Dermis microvascular lymphatic vessel endothelial cell (primary cell): ENCODE measurements around the gene RNF8. TPM values are rescaled to one million over a fixed set of nuclear protein-coding genes. Genes with fewer than 3 reads are reported as not detected.

ENCODE experiments used
- DNase-seq, 2 donors: peaks; one replicate each; pipeline versions ENCODE4 v3.0.0 to v3.0.0-alpha.2; 2010; ENCODE audit warnings: low read depth in 2 of 2
- total RNA-seq: library from RNA; depleted of rRNA; stranded (reverse); fragments of >200 nt; gene quantifications from 2 replicates; pipeline ENCODE4 v1.2.1, GENCODE V29; 2014

The RNF8 gene
- total RNA-seq, 1 donor from 2014 or later = 22.6 TPM

DNA sequence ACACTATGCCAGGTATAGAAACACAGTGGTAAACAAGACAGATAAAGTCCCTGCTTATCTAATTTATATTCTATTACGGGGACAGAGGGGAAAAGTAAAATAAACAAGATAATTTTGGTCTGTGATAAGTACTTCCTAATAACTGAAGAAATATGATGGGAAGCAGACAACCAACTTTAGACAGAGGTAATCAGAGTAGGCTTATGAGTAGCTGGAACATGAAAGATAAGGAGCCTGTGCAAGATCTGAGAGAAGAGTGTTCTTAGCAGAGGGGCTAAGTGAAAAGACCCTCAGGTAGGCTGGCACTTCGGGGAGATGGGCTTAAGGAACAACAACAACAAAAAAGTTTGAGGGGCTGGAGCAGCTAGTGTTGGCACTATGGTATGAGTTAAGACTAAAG lies 4.1 kb downstream of the RNF8 start:
- no peak for DNase-seq

DNA sequence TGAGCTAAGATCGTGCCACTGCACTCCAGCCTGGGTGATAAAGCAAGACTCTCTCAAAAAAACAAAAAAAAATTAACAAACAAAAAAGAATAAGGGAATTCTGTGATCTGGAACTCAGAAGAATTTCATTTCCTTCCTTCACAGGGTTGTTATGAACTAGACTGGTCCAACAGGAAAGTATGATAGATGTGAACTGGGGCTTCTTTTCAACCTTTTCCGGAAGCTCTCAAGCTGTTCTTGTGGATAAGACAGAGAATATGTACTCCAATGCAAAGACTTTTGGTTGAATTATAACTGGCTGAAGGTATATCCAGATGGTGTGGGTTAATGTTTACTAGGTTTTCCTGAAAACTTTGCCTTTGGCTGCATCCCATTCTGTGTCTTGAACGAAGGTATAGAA lies 5.3 kb downstream of the RNF8 start:
- DNase-seq = peak in 1 of 2 donors; percentile 76

DNA sequence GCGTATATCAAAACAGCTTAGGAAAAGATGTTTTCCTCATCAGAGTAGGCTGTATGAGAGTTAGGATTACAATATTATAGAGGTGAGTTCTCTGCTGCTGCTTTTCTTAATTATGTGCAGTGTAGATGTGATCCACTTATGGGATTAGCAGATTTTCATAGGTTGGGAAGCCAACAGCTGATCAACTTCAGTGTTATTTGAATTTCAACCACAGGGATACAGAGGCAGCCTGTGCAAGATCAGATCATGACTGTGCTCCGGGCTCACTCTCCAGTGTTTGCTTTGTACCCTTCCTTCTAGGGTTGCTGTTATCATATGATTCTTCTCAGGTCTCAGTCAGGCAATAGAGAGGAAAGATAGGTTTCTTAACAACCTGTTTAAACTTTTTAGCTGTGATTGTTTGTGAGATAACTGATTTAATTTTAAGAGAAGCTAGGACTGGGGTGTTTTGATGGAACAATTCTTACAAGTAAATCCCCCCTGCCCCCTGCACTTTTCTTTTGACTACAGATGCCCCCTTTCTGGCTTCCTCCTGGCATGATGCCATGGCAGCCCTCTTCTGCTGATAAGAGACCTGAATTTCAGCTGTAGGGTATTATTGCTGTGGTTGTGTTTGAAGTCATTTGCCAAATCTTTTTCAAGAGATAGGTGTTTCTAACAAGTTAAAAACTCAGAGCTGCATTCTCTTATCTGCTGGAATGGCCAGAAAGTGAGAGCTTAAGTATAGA lies 8.5 kb downstream of the RNF8 start:
- no peak for DNase-seq

DNA sequence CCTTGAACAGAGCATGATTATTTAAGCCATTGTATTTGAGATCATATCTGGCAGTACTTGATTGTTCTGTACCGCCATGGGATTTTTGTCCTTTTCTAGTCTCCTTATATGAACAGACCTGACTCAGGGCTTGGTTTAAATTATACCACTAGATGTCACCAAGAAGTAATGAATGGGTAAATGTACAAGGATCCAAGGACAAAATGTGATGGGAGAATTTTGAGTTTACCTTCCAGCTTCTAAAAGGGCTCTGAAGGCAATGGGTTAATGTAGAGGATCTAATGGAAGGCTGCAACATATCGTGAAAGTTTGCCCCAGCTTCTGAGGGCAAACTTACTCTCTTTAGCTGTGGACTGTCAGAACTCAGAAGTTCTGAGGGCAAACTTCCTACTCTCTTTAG lies 12.0 kb downstream of the RNF8 start:
- peak; percentile 14 to 54 for DNase-seq

DNA sequence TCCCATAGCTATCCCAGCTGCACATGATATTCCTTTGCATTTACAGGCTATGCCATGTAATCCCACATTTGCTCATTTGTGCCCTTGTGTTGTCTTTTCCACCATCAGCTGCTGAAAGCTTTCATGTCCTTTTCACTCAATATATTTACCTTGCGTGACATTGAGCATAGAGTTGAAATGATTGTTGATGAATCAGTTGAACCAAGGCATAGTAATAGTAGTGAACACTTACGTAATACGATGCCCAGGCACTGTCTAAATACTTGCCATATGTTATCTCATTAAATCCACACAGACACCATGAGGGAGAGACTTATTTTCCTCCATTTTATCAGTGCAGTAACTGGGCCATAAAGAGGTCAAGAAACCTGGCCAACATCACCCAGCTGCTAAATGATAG lies 13.1 kb downstream of the RNF8 start:
- DNase-seq = no peak

DNA sequence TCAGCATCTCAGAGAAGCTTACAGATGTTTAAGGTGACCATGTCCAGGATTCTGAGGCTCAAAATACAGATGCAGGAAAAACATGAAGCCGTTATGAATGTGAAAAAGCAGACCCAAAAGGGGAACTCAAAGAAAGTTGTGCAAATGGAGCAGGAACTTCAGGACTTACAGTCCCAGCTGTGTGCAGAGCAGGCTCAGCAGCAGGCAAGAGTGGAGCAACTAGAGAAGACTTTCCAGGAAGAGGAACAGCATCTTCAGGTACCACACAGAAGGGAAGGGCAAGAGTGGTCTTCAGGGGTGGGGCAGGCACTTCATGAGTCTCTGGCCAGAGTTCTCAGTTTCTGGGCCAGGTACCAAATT lies 15.2 kb downstream of the RNF8 start:
- DNase-seq = no peak

DNA sequence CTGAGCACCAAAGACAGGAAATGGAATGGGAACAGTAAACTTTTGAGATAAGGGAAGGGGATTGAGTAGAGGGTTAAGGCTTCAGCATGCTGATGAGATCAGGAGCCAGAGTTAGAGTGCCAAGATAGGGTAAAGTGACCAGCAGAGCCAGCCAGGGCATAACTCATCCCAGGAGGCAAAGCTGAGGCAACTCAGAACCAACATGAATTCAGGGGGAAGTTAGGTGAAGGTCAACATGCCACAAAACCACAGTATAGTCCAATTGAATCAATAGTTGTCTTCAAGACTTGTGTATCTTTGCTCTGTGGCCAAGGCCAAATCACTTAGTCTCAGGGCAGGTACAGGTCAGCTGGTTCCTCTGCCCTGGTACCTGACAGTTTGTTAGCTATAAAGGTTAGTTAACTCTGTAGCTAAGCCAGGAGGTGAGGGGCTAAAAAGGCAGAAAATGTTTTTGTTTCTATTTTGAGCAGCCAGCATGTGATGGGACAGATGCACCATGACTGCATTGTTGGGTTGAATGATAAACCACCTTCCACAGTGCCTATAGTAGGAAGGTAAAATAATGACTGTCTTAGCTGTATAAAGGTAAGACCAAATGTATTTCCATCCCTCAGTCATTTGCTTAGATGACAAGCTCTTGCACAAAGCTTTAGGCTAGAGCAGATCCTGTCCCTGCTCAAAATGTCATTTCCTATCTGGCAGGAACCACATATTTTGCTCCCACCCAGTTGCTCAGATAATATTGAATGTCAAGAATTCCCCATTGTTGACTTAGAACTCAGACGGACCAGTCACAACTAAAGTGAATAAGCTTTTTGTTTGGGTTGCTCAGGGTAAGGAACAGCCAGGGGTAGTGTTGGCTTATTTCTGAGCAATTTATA lies 15.8 kb downstream of the RNF8 start:
- peak; percentile 59 to 70 for DNase-seq

DNA sequence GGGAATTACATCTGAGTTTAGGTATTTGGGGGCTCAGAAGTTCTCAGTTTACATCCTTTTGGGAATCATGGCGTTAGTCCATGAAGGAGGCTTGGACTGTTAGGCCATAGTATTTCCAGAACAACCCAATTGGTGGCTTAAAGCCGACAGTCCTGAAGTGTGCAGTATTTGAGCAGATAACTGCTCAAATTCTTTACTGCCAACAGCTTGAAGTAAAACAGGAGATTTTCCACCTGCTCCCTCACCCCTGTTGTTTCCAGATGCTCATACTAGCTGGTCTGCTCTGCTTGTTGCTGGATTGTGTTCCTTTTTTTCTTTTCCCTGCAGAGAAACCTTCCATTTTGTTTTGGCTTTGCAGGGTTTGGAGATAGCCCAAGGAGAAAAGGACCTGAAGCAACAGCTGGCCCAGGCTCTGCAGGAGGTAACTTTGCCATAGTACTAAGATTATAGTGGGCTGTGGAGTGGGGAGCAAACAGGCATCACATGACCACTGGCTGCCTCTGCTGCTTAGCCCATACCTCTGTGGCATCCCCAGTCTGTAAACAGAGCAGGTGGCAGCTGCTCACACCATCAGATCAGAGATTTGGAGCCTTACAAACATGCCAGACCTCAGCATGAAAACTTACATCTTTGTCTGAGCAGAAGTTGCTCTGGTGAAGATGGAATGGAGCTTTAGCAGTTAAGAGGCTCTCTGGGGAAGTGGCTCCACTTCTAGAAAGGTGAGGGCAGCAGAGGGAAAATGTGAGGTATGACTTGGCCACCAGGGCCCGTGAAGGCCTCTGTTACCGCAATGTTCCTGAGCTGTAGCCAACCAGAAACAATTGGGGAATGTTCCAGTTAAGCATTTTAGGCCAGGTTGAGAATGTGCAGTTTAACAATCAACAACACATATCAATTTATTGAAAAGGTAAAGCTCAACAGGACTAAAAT lies 17.6 kb downstream of the RNF8 start:
- DNase-seq = no peak

DNA sequence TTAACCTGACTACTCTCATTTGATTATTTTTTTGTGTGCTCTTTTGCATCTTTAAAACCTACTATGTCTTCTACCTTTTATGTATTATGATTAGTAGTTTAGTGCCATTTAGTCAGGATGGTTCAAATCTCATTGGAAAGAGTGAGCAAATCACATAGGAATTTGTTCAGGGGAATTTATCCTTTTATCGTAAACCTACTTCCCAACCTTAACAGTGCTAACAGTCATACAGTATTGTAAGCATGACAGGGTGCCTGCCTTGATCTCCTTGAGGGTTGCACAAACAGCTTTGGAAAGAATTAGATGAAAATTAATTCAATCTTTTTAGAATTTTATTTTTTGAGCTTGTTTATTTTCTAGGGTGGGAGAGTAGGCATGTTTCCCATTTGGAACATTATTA lies 18.3 kb downstream of the RNF8 start:
- DNase-seq = no peak

DNA sequence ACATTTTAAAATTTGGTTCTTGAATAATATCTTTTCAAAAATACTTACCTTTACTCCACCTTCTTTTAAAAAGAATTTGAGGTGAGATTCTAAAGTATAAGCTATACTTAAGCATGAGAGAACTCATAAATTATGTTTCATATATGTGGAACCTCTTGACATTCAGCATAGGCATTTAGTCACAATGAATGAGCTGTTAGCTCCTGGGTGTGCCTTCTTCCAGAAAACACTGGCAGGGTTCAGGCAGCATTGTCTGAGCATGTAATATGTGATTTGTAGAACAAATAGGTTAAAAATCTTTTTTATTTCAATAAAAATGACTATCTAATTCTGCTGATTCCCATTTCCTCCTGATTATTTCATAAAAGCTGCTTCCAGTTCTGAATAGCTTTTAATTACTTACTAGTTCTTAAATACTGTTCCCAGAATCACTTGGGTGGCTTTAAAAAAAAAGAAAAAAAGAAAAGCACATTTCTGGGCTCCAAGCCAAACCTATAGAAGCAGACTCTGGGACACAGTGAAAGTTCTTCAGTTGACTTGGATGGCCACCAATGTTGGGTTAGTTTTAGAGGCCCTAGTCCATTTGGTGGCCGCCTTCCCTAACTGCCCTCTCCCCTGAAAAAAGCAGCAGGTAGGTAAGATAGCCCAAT lies 20.2 kb downstream of the RNF8 start:
- peak in 1 of 2 donors; percentile 23 for DNase-seq

DNA sequence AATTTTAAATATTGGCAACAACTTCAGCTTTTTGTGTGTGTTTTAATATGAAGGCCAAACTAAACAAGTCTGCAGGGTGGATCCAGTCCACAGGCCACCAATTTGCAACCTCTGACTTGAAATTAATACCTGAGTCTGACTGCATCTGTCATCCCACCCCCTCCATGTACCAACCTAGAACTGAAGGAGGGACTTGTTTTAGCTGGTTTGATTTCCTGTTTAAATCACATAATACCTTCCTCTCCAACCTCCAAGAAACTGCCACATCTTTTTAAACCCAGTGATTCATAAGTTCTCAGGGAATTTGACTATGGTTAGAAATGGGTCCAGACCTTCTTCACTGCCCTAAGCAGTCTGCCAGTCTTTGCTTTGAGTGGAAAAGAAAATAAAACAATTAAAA lies 21.6 kb downstream of the RNF8 start:
- DNase-seq = no peak

DNA sequence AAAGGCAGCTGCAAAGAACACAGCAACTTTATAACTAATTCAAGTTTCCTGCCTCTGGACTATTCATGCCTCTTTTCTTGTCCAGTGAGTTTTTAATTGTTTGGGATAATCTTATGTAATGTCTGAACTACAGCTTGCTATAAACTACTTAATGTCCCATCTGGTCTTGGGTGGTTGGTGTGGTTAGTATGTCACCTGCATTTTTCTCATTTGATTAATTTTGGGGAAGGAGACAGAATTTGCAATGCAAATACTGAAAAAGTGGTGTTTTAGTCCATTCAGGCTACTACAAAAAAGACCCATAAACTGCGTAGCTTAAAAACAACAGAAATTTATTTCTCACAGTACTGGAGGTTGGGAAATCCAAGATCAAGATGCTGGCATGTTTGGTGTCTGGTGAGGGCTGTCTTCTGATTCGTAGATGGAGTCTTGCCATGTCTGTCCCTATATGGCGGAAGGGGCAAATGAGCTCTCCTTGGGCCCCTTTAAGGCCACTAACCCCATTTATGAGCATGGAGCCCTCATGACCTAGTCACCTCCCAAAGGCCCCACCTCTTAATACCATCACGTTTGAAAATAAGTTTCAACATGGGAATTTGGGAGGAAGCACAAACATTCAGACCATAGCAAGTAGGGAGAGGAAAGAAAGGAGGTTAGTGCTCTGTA lies 22.4 kb downstream of the RNF8 start:
- no peak for DNase-seq

DNA sequence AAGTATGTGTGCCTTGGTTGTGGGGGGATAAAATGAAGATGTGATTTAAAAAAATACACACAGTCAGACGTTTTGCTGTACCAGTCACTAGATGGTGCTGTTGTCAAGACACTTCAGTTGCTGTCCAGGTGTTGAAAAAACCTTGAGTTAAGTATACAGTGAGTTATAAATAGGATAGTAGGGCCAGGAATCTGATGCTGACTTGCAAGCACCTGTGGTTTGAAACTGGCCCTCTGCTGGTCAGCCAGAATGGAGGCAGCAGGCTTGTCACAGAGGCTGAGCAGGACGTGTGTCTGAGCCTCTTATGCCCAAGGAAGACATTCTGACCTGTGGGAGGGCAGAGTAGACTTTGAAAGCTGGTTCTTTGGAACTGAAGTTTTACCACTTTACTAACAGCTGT lies 27.8 kb downstream of the RNF8 start:
- peak; percentile 48 to 73 for DNase-seq

DNA sequence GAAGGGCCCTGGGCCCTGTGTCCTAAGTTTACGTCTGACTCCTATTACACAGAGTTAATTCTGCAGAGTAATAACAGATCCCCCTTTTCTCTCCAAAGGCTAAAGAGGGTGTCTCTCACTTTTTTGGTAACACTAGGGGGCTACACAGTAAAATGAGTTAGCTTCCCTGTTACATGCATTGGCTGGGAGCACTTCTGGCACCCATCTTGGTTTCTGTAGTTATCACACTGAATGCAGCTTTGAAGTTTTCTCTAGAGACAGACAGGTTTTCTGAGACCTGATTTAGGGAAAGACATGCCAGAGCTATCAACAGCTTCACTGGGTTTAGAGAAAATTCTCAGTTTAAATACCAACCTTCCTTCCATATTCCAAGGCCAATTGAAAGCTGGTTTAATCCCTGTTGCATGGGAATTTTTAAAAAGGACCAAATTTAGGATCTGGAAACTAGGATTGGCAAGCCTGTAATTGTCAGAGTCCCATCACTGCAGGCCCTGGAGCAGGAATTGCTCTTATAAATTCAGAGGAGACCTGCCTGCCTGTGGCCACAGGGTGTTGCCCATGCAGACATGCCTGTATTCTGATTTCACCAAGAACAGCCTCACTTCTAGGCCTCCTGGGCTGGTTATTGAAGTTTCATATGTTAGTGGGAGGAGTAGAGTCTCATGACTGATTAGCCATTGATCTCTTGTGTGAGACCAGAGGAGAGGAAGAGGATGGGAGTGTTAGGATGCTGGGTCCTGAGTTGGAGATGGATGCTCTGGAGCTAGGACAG lies 29.4 kb downstream of the RNF8 start:
- DNase-seq = no peak

DNA sequence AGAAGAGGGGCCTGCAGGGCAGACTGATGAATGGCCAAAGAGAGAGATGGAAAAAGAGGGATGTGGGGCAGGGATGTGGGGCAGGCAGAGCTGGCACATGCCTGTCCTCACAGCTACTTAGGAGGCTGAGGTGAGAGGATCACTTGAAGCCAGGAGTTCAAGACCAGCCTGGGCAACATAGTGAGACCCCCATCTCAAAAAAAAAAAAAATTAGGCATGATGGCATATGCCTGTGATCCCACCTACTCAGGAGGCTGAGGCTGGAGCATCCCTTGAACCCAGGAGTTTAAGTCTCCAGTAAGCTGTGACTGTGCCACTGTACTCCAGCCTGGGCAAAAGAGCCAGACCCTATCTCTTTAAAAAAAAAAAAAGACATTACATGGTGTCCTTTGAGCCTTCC lies 34.8 kb downstream of the RNF8 start:
- no peak for DNase-seq

DNA sequence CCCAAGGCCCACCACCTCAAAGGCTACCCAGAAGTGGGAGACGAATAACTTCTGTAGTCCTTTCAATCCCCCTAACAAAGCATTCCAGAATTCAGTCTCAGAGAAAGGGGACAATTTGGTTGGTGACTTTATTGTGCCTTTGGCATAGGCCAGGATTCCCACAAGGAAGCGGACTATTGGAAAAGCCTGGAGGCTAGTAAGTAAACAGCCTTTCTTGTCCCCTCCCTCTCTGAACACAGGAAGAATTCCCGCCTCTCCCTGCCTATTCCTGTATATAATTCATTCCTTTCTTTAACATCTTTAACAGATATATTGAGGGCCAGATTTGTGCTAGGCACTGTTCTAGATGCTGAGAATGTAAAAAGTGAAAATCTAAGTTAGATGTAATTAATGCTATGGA lies 36.1 kb downstream of the RNF8 start:
- no peak for DNase-seq

DNA sequence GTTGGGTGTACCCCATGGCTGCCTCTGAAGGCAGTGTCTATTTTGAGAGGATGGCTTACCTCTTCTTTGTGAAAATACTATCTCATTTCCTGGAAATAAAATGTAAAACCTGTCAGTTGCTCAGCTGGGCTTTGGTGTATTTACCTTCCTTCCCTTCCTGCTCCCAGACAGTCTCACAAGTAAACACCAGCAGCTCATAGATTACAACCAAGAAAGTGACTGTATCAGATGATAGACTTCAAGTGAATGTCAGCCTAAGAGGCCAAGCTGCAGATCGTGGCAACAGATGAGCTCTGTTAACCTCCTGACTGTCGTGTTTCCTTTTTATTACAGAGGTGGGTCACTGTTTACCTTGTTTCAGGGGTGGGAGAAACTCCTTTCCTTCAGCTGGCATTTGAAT lies 37.3 kb downstream of the RNF8 start:
- no peak for DNase-seq

DNA sequence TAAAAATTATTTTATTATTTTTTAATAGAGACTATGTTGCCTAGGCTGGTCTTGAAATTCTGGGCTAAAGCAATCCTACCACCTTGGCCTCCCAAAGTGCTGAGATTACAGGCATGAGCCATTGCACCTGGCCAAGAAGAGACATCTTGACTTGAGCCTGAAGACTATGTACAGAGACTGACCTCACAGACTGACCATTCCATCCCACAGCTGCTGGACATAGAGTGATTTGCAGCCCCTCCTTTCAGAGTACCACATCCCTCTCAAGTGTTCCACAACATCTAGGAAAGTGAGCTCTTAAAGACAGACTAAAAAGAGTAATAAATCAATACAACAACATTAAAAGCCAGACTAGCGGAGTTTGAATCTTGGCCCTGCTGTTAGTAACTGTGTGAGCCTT lies 39.0 kb downstream of the RNF8 start:
- DNase-seq = no peak

DNA sequence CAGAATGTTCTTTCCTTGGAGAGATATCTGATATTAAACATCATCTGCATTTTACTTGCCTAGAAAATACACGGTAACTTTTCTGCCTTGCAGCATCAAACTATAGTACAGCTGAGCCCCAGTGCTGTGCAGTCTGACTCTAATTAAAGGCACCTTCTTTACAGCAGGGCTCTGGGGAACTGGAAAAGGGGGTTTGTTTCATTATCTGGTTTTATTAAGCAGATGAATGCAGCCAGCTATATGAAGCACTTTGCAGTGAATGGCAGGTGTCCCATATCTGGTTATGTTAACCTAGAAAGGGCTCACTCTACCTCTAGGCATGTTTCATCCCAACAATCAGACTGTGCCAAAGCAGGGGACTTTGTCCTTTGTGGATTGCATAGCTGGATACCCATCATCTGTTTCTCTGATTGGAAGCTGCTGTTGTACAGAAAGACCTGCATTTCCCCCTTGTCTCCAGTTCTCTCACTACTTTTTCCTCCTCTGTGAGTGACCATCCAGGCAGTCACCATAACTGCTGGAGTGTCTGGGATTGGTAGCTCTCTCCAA lies 39.7 kb downstream of the RNF8 start:
- no peak for DNase-seq
